Measurements from ENCODE around the gene ZNF362. TPM values are rescaled to one million over a fixed set of nuclear protein-coding genes. Genes with fewer than 3 reads are reported as not detected.

The ZNF362 gene
- total RNA-seq, 4 donors from 2014 or later: 3.6 to 18.9 (median 13.7) TPM

- 83 to 100% methylated on average over 2 to 3 of the region's 3 CpGs for WGBS, 2 donors
- TF ChIP-seq POLR2A (IDR thresholded peaks at IDR 0.05) (no peak), CTCF (IDR thresholded peaks at IDR 0.05) (no peak)
These were observed 74.1 kb downstream of the ZNF362 start for GRCh38 chr1:33330361-33330890.

GRCh38 chr1:33330906-33331305 is 74.6 kb downstream of the ZNF362 start:
- H3K9me3 ChIP-seq: no peaks in the 10 kb centered on the region
- no peak for TF ChIP-seq POLR2A (IDR thresholded peaks at IDR 0.05)
- TF ChIP-seq CTCF (IDR thresholded peaks at IDR 0.05): no peak
- H3K4me1 ChIP-seq: peaks cover 22 to 96% (median 59%) of the 10 kb centered on the region in 3 donors

More at GRCh38 chr1:33330361-33330890, 74.1 kb downstream of the ZNF362 start:
- Histone ChIP-seq H3K36me3 (peaks cover 50 to 94% (median 59%) of the 10 kb centered on the region in 3 donors), H3K27ac (peak overlapping the region in 1 of 4 donors; percentile 40), H3K4me3 (no peak overlapping the region), H3K4me1 (peaks cover 19 to 95% (median 55%) of the 10 kb centered on the region in 3 donors), H3K9me3 (no peaks in the 10 kb centered on the region), H3K27me3 (no peaks in the 10 kb centered on the region)
- intact Hi-C loops (cut with DNase I): no loop called here
- DNase-seq: no peak

GRCh38 chr1:33331444-33332356 is 75.4 kb downstream of the ZNF362 start:
- DNase-seq: no peak
- H3K4me1 ChIP-seq: peaks cover 26 to 96% (median 67%) of the 10 kb centered on the region in 3 donors
- TF ChIP-seq POLR2A (IDR thresholded peaks at IDR 0.05): no peak
- no peak for TF ChIP-seq CTCF (IDR thresholded peaks at IDR 0.05)
- no peaks in the 10 kb centered on the region for H3K9me3 ChIP-seq
- intact Hi-C loops (cut with DNase I): no loop called here
- peak overlapping the region; percentile 20 to 99 (median 81) for H3K27ac ChIP-seq
- no peaks in the 10 kb centered on the region for H3K27me3 ChIP-seq
- no peak overlapping the region for H3K4me3 ChIP-seq
- peaks cover 42 to 81% (median 49%) of the 10 kb centered on the region in 3 donors for H3K36me3 ChIP-seq
- 54 to 64% methylated on average over 6 of the region's 10 CpGs for WGBS, 2 donors

More at GRCh38 chr1:33330906-33331305, 74.6 kb downstream of the ZNF362 start:
- intact Hi-C loops (cut with DNase I): no loop called here
- peak overlapping the region in 1 of 4 donors; percentile 40 for H3K27ac ChIP-seq
- H3K27me3 ChIP-seq: no peaks in the 10 kb centered on the region
- WGBS, 2 donors: 88% methylated on average over 6 of the region's 7 CpGs; no CpG with 5 or more reads in 1 of the 2 donors
- no peak overlapping the region for H3K4me3 ChIP-seq
- peaks cover 45 to 89% (median 54%) of the 10 kb centered on the region in 3 donors for H3K36me3 ChIP-seq
- DNase-seq: no peak

- Histone ChIP-seq H3K9me3 (no peaks in the 10 kb centered on the region), H3K4me3 (no peak overlapping the region), H3K27ac (peak overlapping the region; percentile 20 to 99 (median 81)), H3K4me1 (peaks cover 27 to 96% (median 70%) of the 10 kb centered on the region in 3 donors), H3K36me3 (peaks cover 42 to 75% (median 43%) of the 10 kb centered on the region in 3 donors), H3K27me3 (no peaks in the 10 kb centered on the region)
- intact Hi-C loops (cut with DNase I): no loop called here
- no peak for DNase-seq
- WGBS, 2 donors: 69 to 74% methylated on average over 6 to 9 of the region's 10 CpGs
- no peak for TF ChIP-seq POLR2A (IDR thresholded peaks at IDR 0.05)
- no peak for TF ChIP-seq CTCF (IDR thresholded peaks at IDR 0.05)
These were observed 76.1 kb downstream of the ZNF362 start for GRCh38 chr1:33332357-33332789.

- TF ChIP-seq POLR2A (IDR thresholded peaks at IDR 0.05): no peak
- no peak for TF ChIP-seq CTCF (IDR thresholded peaks at IDR 0.05)
- no peaks in the 10 kb centered on the region for H3K27me3 ChIP-seq
- H3K4me1 ChIP-seq: peaks cover 27 to 96% (median 70%) of the 10 kb centered on the region in 3 donors
- H3K27ac ChIP-seq: peak overlapping the region in 3 of 4 donors; percentile 73 to 99 (median 89)
- DNase-seq: no peak
- WGBS, 2 donors: 52 to 83% methylated on average over 3 to 4 of the region's 5 CpGs
- H3K9me3 ChIP-seq: no peaks in the 10 kb centered on the region
- intact Hi-C loops (cut with DNase I): no loop called here
- peaks cover 38 to 70% (median 42%) of the 10 kb centered on the region in 3 donors for H3K36me3 ChIP-seq
- H3K4me3 ChIP-seq: no peak overlapping the region
These were observed 76.6 kb downstream of the ZNF362 start for GRCh38 chr1:33332881-33333280.
